ENCODE measurements around the gene TYK2. TPM values are rescaled to one million over a fixed set of nuclear protein-coding genes. Genes with fewer than 3 reads are reported as not detected.

The TYK2 gene
- total RNA-seq, 6 donors from 2014 or later = 91.5 to 569 (median 152) TPM

DNA sequence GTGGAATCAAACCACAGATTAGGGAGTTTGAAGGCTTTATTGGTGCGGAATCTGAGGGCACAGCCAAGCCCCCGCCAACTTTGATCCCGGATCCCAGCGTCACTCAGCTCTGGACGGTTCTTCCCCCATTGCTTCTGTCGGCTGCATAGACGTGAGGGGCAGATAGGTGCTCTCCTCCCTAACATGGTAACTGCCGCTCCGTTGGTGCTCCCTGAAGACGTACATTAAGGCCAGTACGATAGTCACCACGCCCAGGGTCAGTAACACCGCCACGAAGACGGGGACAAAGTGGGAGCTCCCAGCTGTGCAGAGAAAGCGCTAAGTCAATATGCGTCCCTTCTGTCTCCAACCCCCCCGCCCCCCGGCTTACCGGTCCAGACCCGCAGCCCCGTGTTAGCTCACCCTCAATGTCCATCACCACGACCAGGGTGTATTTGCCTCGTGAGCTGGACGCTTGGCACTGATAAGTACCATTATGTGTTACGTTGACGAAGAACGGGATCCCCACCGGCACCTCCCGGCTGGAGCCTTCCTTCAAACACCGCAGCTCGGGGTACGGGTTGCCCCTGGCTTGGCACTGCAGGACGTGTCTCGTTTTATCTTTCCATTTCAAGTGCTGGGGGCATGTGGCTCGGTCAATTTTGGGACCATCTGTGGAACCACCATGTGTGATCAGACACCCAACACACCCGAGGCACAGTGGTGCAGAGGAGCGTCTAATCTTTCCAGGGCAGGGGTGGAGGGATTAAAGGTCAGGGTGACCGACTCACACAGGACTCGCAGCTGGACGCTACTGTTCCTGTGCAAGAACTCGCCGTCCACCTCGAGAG, 46.4 kb downstream of the TYK2 start:
- DNase-seq = no peak
- H3K27ac ChIP-seq = peak overlapping the region; percentile 86 to 90 (median 88)
- no peak for ATAC-seq (ENCODE audit: low FRiP score in 2 of 2)
- peaks cover 21 to 43% (median 25%) of the 10 kb centered on the region in 4 donors for H3K4me1 ChIP-seq
- H3K27me3 ChIP-seq = no peaks in the 10 kb centered on the region
- H3K4me3 ChIP-seq = peak overlapping the region; percentile 56 to 84 (median 63)
- H3K9me3 ChIP-seq = no peaks in the 10 kb centered on the region
- H3K36me3 ChIP-seq = peaks cover 3 to 17% (median 13%) of the 10 kb centered on the region in 4 donors
- 20 to 27% methylated on average over 1 to 38 of the region's 44 CpGs for WGBS, 2 donors
- TF ChIP-seq POLR2A (IDR thresholded peaks at IDR 0.05) (no peak), EP300 (IDR thresholded peaks at IDR 0.05) (no peak), POLR2AphosphoS5 (IDR thresholded peaks at IDR 0.05) (peak in 1 of 2 donors; percentile 6)
- TF ChIP-seq, protein P1, sequence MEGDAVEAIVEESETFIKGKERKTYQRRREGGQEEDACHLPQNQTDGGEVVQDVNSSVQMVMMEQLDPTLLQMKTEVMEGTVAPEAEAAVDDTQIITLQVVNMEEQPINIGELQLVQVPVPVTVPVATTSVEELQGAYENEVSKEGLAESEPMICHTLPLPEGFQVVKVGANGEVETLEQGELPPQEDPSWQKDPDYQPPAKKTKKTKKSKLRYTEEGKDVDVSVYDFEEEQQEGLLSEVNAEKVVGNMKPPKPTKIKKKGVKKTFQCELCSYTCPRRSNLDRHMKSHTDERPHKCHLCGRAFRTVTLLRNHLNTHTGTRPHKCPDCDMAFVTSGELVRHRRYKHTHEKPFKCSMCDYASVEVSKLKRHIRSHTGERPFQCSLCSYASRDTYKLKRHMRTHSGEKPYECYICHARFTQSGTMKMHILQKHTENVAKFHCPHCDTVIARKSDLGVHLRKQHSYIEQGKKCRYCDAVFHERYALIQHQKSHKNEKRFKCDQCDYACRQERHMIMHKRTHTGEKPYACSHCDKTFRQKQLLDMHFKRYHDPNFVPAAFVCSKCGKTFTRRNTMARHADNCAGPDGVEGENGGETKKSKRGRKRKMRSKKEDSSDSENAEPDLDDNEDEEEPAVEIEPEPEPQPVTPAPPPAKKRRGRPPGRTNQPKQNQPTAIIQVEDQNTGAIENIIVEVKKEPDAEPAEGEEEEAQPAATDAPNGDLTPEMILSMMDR (IDR thresholded peaks at IDR 0.05) = no peak

DNA sequence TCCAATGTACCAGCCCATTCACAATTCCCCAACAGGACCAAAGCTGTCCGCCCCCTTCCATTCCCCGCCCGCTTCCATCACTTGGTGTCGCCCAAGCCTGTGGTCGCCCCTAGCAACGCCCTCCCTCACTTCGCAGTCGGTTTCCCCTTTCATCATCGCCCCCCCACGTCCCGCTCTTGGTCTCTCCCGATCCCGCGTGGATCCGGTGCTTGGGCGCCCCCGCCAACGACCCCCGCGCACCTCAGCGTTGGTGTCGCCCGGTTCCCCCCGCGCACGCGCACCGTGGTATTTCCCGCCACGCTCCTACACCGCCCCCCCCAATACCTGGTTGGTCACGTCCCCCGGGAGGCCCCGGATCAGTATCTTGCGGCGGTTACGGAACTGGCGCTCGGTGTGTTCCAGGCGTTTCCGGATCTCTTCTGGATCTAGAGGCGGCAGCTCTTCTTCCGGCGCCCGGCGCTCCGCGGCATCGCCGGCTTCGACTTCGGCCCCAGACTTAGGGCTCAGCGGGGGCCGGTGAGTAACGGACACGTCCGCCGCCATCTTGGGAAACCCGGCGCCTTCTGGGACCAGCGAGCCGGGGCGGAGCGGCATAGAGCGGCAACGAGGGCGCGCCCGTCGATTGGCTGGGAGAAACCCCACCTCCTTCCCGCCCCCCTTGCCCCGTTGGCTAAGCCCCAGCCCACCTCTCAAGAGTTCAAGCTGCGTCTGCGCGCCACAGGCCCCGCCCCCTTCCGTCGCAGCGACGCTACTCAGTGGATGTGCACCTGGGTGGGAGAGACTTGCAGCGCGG, 47.2 kb downstream of the TYK2 start, which contains the start of gene RAVER1:
RAVER1 (minus strand) TSS at position 565 of the 793 bp plus-strand sequence; CDS start at position 543, 22 bp downstream.
- WGBS, 2 donors = 0 to 1% methylated on average over 11 to 26 of the region's 82 CpGs
- TF ChIP-seq, protein P1 (IDR thresholded peaks at IDR 0.05) = peak in 2 of 6 experiments; percentile 4 to 5
- no peak for TF ChIP-seq EP300 (IDR thresholded peaks at IDR 0.05)
- TF ChIP-seq POLR2AphosphoS5 (IDR thresholded peaks at IDR 0.05) = peak; percentile 59 to 84
- TF ChIP-seq POLR2A (IDR thresholded peaks at IDR 0.05) = peak in 3 of 4 donors; percentile 35 to 82 (median 72)

DNA sequence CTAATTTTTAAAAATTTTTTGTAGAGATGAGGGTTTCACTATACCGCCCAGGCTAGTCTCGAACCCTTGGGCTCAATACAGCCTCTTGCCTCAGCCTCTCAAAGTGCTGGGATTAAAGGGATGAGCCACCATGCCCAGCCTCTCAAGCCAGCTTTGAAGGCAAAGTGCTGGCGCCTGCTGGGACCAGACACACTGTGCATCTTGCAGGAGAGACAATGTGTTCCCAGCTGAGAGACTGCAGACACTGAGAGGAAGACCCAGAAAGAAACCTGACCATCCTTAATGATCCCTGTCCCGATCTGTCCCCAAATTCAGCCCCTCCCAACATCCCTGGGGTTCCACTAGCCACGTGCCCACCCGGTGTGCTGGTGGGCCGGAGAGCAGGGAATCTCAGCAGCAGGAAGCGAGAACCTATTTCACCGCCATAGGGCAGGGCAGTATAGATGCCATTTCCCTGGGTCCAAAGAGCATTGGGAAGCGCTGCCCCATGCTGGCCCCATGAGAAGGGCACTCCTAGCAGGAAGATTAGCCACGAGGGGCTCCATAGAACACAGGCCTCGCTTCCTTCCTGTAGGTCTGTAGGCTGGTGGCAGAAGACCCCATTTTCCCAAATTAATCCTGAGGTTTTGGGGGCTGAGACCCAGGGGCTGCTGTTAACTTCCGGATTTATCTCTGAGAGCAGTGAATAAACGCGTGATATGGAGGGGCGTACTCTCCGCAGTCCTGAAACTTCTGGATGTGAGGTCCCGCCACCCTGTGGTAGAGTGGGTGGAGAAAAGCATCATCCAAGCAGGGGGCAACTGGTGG, 48.0 kb downstream of the TYK2 start:
- DNase-seq = no peak
- Histone ChIP-seq H3K27me3 (no peaks in the 10 kb centered on the region), H3K9me3 (no peaks in the 10 kb centered on the region), H3K4me3 (peak overlapping the region; percentile 56 to 84 (median 63)), H3K4me1 (peaks cover 21 to 43% (median 25%) of the 10 kb centered on the region in 4 donors), H3K36me3 (peaks cover 16 to 33% (median 29%) of the 10 kb centered on the region in 4 donors), H3K27ac (peak overlapping the region; percentile 86 to 90 (median 88))
- no peak for ATAC-seq (ENCODE audit: low FRiP score in 2 of 2)
- TF ChIP-seq, protein P1 (IDR thresholded peaks at IDR 0.05) = peak in 1 of 6 experiments; percentile 4
- TF ChIP-seq POLR2AphosphoS5 (IDR thresholded peaks at IDR 0.05) = no peak
- WGBS, 2 donors = 34 to 52% methylated on average over 10 to 18 of the region's 18 CpGs

More for the DNA sequence above, 47.2 kb downstream of the TYK2 start, which contains the start of gene RAVER1:
- H3K27ac ChIP-seq = peak within 1 kb of the TSS; percentile 86 to 90 (median 88)
- peak within 1 kb of the TSS; percentile 56 to 84 (median 63) for H3K4me3 ChIP-seq
- H3K36me3 ChIP-seq = peaks cover 11 to 25% (median 21%) of the 10 kb centered on the region in 4 donors
- no peaks in the 10 kb centered on the region for H3K27me3 ChIP-seq
- H3K4me1 ChIP-seq = peaks cover 21 to 43% (median 25%) of the 10 kb centered on the region in 4 donors
- DNase-seq = peak; percentile 97 to 98
- peak; percentile 96 to 97 for ATAC-seq (ENCODE audit: low FRiP score in 2 of 2)
- H3K9me3 ChIP-seq = no peaks in the 10 kb centered on the region

DNA sequence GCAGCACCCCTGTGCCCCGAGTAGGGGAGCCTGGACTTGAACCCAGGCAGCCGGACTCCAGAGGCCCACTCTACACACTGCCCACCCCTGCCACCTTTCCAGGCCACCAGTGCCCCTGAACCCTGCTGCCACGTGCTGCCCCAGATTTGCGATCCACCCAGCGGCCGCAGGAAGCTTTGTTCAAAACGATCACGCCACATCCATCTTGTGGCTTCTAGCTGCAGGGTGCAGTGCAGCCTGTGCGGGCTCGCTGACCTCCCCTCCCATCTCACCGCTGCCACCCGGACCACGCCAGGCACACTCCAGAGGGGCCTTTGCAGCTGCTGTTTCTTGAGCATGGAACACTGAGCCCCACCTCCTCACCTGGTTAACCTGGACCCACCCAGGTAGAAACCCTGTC, 50.8 kb downstream of the TYK2 start:
- no peak overlapping the region for H3K4me3 ChIP-seq
- TF ChIP-seq EP300 (IDR thresholded peaks at IDR 0.05) (no peak), POLR2AphosphoS5 (IDR thresholded peaks at IDR 0.05) (no peak), POLR2A (IDR thresholded peaks at IDR 0.05) (no peak)
- TF ChIP-seq, protein P1 (IDR thresholded peaks at IDR 0.05) = no peak
- no peak for ATAC-seq (ENCODE audit: low FRiP score in 2 of 2)
- peak in 1 of 2 donors; percentile 54 for DNase-seq
- H3K27ac ChIP-seq = no peak overlapping the region
- WGBS, 2 donors = 94 to 96% methylated on average over 12 to 13 of the region's 13 CpGs
- H3K4me1 ChIP-seq = peaks cover 15 to 31% (median 23%) of the 10 kb centered on the region in 4 donors
- H3K27me3 ChIP-seq = no peaks in the 10 kb centered on the region
- no peaks in the 10 kb centered on the region for H3K9me3 ChIP-seq
- H3K36me3 ChIP-seq = peaks cover 25 to 61% (median 57%) of the 10 kb centered on the region in 4 donors
